CD4-positive, alpha-beta T cell treated with Interferon alpha-2 for 1 hour (primary cell): ENCODE measurements around the gene MRFAP1L1.
"Not testable (repeated sequence)": the region's sequence is repeated elsewhere in the genome, so short reads cannot be mapped to it uniquely, and the experiment has no call there.

ENCODE experiments used
- DNase-seq, 2 donors: peaks; one replicate each; pipeline ENCODE4 v3.0.0-alpha.2; 2020 to 2022

Gene MRFAP1L1

GRCh38 chr4:6733358-6734164 lies 23.9 kb upstream of the MRFAP1L1 start:
- DNase-seq, result no peak

GRCh38 chr4:6732441-6733357 lies 23.0 kb upstream of the MRFAP1L1 start:
- no peak for DNase-seq

- no peak for DNase-seq
Measured at GRCh38 chr4:6731780-6732179, 22.1 kb upstream of the MRFAP1L1 start.

GRCh38 chr4:6731318-6731675 lies 21.6 kb upstream of the MRFAP1L1 start:
- no peak for DNase-seq

- no peak for DNase-seq
Measured at GRCh38 chr4:6730603-6731317, 21.1 kb upstream of the MRFAP1L1 start.

- no peak for DNase-seq
Measured at GRCh38 chr4:6728320-6729029, 18.8 kb upstream of the MRFAP1L1 start.

GRCh38 chr4:6727943-6728250 lies 18.2 kb upstream of the MRFAP1L1 start:
- DNase-seq, result no peak

- DNase-seq, result no peak
Measured at GRCh38 chr4:6727081-6727942, 17.6 kb upstream of the MRFAP1L1 start.

GRCh38 chr4:6725427-6725961 lies 15.8 kb upstream of the MRFAP1L1 start:
- DNase-seq, result not testable (repeated sequence)

- DNase-seq, result no peak
Measured at GRCh38 chr4:6724421-6725111, 14.9 kb upstream of the MRFAP1L1 start.

GRCh38 chr4:6723851-6724250 lies 14.2 kb upstream of the MRFAP1L1 start:
- no peak for DNase-seq

- DNase-seq, result no peak
Measured at GRCh38 chr4:6722891-6723290, 13.2 kb upstream of the MRFAP1L1 start.

- DNase-seq, result no peak
Measured at GRCh38 chr4:6721121-6721520, 11.5 kb upstream of the MRFAP1L1 start.

GRCh38 chr4:6720202-6720699 lies 10.6 kb upstream of the MRFAP1L1 start:
- DNase-seq, result peak; percentile 70 to 82

- DNase-seq, result no peak
Measured at GRCh38 chr4:6719611-6720179, 10.0 kb upstream of the MRFAP1L1 start.

GRCh38 chr4:6718932-6719610 lies 9.4 kb upstream of the MRFAP1L1 start:
- no peak for DNase-seq

- no peak for DNase-seq
Measured at GRCh38 chr4:6716958-6717655, 7.4 kb upstream of the MRFAP1L1 start.

- peak; percentile 91 to 94 for DNase-seq
Measured at GRCh38 chr4:6716018-6716911, 6.6 kb upstream of the MRFAP1L1 start, which contains the start of gene BLOC1S4. TSS of gene BLOC1S4 (plus strand) at chr4:6716174. CDS start at chr4:6716210, 36 bp downstream.
